HUES6 (cell line): ENCODE results near the gene JAML.

Source experiments
- H3K27ac ChIP-seq: 2 replicates; pipeline ENCODE4 v1.7.0; 2013; ENCODE audit warnings: low read depth, mild to moderate bottlenecking, low read length, inconsistent platforms
- H3K27me3 ChIP-seq: 2 replicates; pipeline ENCODE4 v1.6.1; 2013; ENCODE audit warnings: low read length; ENCODE audit not compliant: control insufficient read depth, insufficient read depth
- H3K36me3 ChIP-seq: 2 replicates; pipeline ENCODE4 v1.6.1; 2013; ENCODE audit warnings: low read length; ENCODE audit not compliant: control insufficient read depth, insufficient read depth
- H3K4me1 ChIP-seq: 2 replicates; pipeline ENCODE4 v1.6.1; 2013; ENCODE audit warnings: low read length; ENCODE audit not compliant: control insufficient read depth, insufficient read depth
- H3K4me3 ChIP-seq: 2 replicates; pipeline ENCODE4 v1.5.1; 2013; ENCODE audit warnings: low read depth, low read length
- H3K9ac ChIP-seq: one replicate; pipeline ENCODE4 v1.6.1; 2013; ENCODE audit warnings: mild to moderate bottlenecking, low read length
- H3K9me3 ChIP-seq: 2 replicates; pipeline ENCODE4 v1.6.1; 2013; ENCODE audit warnings: low read depth, low read length; ENCODE audit not compliant: control insufficient read depth, insufficient read depth

JAML gene

GRCh38 chr11:118238929-118239328 is 14.1 kb upstream of the JAML start:
- Histone ChIP-seq H3K36me3 (no peaks in the 10 kb centered on the region), H3K9ac (no peak overlapping the region), H3K27me3 (no peaks in the 10 kb centered on the region), H3K4me3 (no peak overlapping the region), H3K27ac (no peak overlapping the region), H3K9me3 (no peaks in the 10 kb centered on the region), H3K4me1 (peaks cover 15% of the 10 kb centered on the region)

DNA sequence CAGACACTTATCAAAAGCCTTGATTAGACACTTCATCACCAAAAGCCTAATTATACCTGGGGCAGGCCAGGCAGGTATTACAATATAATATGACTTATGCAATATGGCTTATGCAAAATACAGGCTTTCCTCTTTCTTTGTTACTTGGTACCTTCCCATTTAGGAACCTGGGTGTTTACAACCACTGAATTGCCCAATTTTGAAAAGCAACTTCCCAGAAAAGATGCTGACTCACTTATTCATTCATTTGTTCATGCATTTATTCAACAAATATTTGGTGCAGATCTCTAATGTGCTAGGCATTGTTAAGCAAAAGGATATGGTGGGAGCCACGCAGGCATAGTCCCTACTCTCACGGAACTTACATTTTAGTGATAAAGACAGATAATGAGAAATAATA is 13.6 kb upstream of the JAML start:
- no peak overlapping the region for H3K4me3 ChIP-seq
- H3K36me3 ChIP-seq: no peaks in the 10 kb centered on the region
- H3K27ac ChIP-seq: no peak overlapping the region
- no peaks in the 10 kb centered on the region for H3K9me3 ChIP-seq
- peaks cover 15% of the 10 kb centered on the region for H3K4me1 ChIP-seq
- no peak overlapping the region for H3K9ac ChIP-seq
- H3K27me3 ChIP-seq: no peaks in the 10 kb centered on the region

DNA sequence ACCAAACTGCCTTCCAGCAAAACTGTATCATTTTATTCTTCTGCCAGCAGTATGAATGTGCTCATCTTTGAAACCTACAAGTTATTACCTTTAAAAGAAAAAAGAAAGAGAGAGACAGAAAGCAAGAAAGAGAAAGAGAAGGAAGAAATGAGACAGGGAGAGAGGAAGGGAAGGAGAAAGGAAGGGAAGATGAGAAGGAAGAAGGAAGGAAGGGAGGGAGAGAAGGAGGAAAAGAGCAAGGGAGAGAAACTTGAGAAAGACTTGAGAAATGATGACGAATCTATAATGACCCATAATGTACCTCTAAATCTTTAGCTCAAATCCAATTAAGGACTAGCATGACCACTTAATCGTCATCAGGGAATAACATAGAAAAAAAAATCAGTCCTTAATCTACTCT is 11.4 kb upstream of the JAML start:
- no peaks in the 10 kb centered on the region for H3K27me3 ChIP-seq
- peaks cover 9% of the 10 kb centered on the region for H3K4me1 ChIP-seq
- H3K36me3 ChIP-seq: no peaks in the 10 kb centered on the region
- no peaks in the 10 kb centered on the region for H3K9me3 ChIP-seq
- no peak overlapping the region for H3K4me3 ChIP-seq
- no peak overlapping the region for H3K27ac ChIP-seq
- H3K9ac ChIP-seq: no peak overlapping the region

GRCh38 chr11:118234833-118235232 is 10.0 kb upstream of the JAML start:
- Histone ChIP-seq H3K4me3 (no peak overlapping the region), H3K9me3 (no peaks in the 10 kb centered on the region), H3K27me3 (no peaks in the 10 kb centered on the region), H3K4me1 (peaks cover 9% of the 10 kb centered on the region), H3K27ac (no peak overlapping the region), H3K36me3 (no peaks in the 10 kb centered on the region), H3K9ac (no peak overlapping the region)

DNA sequence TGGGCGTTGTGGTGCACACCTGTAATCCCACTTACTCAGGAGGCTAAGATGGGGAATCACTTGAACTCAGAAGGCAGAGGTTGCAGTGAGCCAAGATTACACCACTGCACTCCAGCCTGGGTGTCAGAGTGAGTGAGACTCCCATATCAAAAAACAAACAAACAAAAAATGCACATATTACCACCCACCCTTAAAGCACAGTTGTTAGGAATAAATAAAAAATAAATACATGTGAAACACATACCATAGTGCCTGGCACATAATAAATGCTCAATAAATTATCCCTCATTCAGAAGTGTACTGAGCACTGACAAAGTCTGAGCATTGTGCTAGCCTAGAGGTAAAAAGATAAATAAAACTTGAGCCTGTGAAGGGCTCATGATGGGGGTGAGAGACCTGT is 9.0 kb upstream of the JAML start:
- Histone ChIP-seq H3K27me3 (no peaks in the 10 kb centered on the region), H3K9me3 (no peaks in the 10 kb centered on the region), H3K27ac (no peak overlapping the region), H3K4me3 (no peak overlapping the region), H3K9ac (no peak overlapping the region), H3K4me1 (peaks cover 8% of the 10 kb centered on the region), H3K36me3 (no peaks in the 10 kb centered on the region)

DNA sequence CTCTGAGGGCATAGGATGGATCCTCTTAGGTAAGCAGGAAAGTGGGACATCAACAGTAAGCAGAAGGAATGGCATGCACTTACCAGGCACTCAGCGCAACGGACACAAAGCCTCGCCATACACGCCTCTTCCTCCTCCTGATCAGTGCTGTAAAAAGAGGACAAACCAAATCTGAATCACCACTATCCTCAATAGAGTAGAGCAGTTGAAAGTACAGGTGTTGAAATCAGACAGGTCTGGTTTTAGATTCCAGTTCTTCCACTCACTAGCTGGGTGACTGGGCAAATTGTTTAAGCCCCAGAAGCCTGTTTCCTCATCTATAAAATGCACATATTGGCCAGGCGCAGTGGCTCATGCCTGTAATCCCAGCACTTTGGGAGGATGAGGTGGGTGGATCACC is 8.6 kb upstream of the JAML start:
- Histone ChIP-seq H3K27me3 (no peaks in the 10 kb centered on the region), H3K4me3 (no peak overlapping the region), H3K9ac (no peak overlapping the region), H3K9me3 (no peaks in the 10 kb centered on the region), H3K27ac (no peak overlapping the region), H3K36me3 (no peaks in the 10 kb centered on the region), H3K4me1 (peaks cover 3% of the 10 kb centered on the region)

GRCh38 chr11:118232659-118233058 is 7.8 kb upstream of the JAML start:
- Histone ChIP-seq H3K27me3 (no peaks in the 10 kb centered on the region), H3K27ac (no peak overlapping the region), H3K36me3 (no peaks in the 10 kb centered on the region), H3K4me1 (no peaks in the 10 kb centered on the region; the same call in 1 of the 2 replicates), H3K4me3 (no peak overlapping the region), H3K9ac (no peak overlapping the region), H3K9me3 (no peaks in the 10 kb centered on the region)

DNA sequence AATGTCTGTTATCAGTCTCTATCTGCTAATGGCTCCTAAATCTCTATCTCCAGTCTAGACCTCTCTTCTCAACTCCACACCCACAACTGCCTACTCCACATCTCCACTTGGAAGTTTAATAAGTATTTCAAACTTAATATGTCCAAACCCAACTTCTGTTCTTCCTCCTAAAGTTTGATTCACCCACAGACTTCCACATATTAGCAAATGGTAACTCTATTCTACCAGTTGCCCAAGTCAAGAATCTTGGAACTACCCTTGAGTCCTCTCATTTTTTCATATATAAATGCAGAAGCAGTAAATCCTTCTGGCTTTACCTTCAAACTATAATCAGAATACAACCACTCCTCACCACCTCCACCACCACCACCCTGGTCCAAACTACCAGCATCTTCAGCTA is 6.7 kb upstream of the JAML start:
- Histone ChIP-seq H3K4me3 (no peak overlapping the region), H3K9ac (no peak overlapping the region), H3K36me3 (no peaks in the 10 kb centered on the region), H3K27ac (no peak overlapping the region), H3K9me3 (no peaks in the 10 kb centered on the region), H3K27me3 (no peaks in the 10 kb centered on the region), H3K4me1 (no peaks in the 10 kb centered on the region; the same call in 1 of the 2 replicates)

- Histone ChIP-seq H3K9ac (no peak overlapping the region), H3K36me3 (no peaks in the 10 kb centered on the region), H3K4me3 (no peak overlapping the region), H3K9me3 (no peaks in the 10 kb centered on the region), H3K27me3 (0 out of 2 replicates have a peak, but pooled peaks cover under 1% of the 10 kb centered on the region), H3K4me1 (no peaks in the 10 kb centered on the region; the same call in 1 of the 2 replicates), H3K27ac (no peak overlapping the region)
Measured at GRCh38 chr11:118230088-118230487, 5.3 kb upstream of the JAML start.

DNA sequence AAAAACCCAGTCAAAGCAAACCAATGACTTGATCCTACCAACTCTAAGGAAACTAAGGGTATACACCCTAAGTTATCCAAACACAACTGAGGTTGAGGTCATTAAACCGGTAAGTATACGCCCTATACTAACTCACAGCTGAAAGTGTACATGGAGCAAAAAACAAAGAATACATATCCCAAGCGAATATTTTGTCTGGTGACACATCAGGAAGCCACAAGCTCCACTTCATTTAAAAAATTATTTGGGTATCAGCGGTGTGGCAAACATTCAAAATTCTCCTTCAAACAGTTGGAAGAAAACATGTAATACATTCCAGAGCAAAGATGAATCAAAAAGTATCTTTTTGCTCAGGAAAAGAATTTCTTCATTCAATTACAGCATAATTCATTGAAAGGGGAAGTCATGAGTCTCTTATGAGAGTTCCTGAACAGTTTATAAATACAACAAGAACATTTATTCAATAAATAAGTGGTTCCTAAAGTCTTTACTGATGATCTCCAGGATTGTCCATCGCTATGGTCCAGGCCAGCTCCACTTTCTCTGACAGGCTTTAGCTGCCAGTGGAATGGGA is 4.5 kb upstream of the JAML start:
- Histone ChIP-seq H3K36me3 (no peaks in the 10 kb centered on the region), H3K9me3 (no peaks in the 10 kb centered on the region), H3K9ac (no peak overlapping the region), H3K27me3 (0 out of 2 replicates have a peak, but pooled peaks cover 5% of the 10 kb centered on the region), H3K4me1 (no peaks in the 10 kb centered on the region; the same call in 1 of the 2 replicates), H3K27ac (no peak overlapping the region), H3K4me3 (no peak overlapping the region)

DNA sequence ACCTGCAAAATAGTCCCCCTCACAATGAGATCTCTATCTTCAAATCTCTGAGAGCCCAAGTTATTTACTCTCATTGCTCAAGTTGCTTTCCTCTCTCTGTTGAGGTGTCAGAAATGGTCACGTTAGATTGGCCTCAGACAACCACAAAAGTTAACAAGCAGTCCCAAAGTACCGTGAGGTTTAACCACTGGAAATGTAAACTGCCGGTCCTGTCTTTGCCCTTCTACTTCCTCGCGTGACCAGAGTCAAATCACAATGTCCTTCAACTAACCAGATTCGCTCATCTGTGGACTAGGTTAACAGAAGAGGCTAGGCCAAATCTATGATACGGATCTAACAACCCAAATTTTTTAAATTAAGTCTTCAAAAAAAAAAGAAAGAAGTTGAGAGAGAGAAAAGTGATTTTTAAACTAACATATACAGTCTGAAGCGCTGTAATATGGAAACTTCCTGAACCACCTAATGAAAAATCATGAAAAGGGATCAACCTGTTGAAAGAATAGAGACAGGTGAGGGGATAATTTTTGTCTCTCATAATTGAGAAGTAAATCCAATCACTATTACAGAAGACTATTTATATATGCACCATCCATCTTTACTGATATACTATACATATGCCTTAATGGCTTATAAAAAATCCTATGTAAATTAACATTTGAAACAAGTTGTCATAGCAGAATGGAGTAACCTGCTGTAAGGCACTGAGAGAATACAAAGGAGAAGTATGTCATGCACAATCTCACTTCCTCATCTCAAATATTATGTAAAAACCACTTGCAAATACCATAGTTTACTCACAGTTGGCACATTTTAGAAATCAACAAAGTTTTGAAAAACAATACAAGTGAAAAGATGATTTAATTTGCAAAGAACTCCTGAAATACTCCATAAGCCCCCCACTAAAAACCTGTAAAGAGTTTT is 3.3 kb upstream of the JAML start:
- Histone ChIP-seq H3K36me3 (no peaks in the 10 kb centered on the region), H3K9me3 (no peaks in the 10 kb centered on the region), H3K4me1 (no peaks in the 10 kb centered on the region; the same call in 1 of the 2 replicates), H3K27me3 (0 out of 2 replicates have a peak, but pooled peaks cover 5% of the 10 kb centered on the region), H3K4me3 (no peak overlapping the region), H3K9ac (no peak overlapping the region), H3K27ac (no peak overlapping the region)
